ENCODE results near the gene DDX3X. TPM values are rescaled to one million over a fixed set of nuclear protein-coding genes. Genes with fewer than 3 reads are reported as not detected.

Gene DDX3X
- total RNA-seq, 2 donors from 2014 or later: 218 to 274 TPM

DNA sequence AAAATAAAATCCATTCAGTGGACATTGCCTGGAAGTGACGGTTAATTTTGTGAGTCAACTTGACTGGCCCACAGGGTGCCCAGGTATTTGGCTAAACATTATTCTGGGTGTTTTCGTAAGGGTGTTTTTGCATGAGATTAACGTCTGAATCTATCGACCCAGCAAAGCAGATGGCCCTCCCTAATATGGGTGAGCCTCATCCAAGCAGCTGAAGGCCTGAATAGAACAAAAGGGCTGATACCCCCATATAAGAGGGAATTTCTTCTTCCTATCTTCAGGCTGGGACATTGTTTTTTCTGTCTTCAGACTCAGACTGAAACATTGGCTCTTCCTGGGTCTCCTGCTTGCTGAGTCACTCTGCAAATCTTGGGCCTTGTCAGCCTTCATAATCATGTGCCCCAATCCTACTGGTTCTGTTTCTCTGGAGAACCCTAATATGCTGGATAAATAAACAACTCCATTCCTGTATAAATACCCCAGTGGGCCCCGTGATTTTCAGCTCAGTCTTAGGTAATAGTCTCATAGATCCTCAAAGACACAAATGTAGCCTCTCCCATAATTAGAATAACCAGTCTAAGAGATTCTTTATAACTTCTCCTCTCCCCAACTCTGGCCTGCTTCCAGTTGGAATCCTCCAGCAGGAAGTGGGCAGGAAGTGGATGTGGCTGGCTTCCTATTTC lies 33.1 kb upstream of the DDX3X start:
- no peaks in the 10 kb centered on the region for H3K27me3 Mint-ChIP-seq (ENCODE audit: insufficient read depth)
- no peaks in the 10 kb centered on the region for H3K4me1 ChIP-seq (ENCODE audit: control insufficient read depth, insufficient read depth, low read length)
- H3K4me3 Mint-ChIP-seq: no peak overlapping the region
- H3K9me3 Mint-ChIP-seq: peaks cover 41% of the 10 kb centered on the region
- H3K36me3 Mint-ChIP-seq (ENCODE audit: low read depth): no peaks in the 10 kb centered on the region
- no peaks in the 10 kb centered on the region for H3K27me3 ChIP-seq (ENCODE audit: control insufficient read depth, insufficient read depth, low read length, poor library complexity, severe bottlenecking)
- WGBS, 2 experiments (ENCODE audit: insufficient coverage in 1 of 2, insufficient read length in 1 of 2): 95% methylated on average over 5 of the region's 5 CpGs; no CpG with 5 or more reads in 1 of the 2 experiments
- TF ChIP-seq, protein P1, sequence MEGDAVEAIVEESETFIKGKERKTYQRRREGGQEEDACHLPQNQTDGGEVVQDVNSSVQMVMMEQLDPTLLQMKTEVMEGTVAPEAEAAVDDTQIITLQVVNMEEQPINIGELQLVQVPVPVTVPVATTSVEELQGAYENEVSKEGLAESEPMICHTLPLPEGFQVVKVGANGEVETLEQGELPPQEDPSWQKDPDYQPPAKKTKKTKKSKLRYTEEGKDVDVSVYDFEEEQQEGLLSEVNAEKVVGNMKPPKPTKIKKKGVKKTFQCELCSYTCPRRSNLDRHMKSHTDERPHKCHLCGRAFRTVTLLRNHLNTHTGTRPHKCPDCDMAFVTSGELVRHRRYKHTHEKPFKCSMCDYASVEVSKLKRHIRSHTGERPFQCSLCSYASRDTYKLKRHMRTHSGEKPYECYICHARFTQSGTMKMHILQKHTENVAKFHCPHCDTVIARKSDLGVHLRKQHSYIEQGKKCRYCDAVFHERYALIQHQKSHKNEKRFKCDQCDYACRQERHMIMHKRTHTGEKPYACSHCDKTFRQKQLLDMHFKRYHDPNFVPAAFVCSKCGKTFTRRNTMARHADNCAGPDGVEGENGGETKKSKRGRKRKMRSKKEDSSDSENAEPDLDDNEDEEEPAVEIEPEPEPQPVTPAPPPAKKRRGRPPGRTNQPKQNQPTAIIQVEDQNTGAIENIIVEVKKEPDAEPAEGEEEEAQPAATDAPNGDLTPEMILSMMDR (conservative IDR thresholded peaks at IDR 0.05): no peak
- H3K27ac Mint-ChIP-seq: no peak overlapping the region
- DNase-seq: no peak
- H3K27ac ChIP-seq (ENCODE audit: low read depth, low read length): no peak overlapping the region
- no peaks in the 10 kb centered on the region for H3K36me3 ChIP-seq (ENCODE audit: control insufficient read depth, insufficient read depth, low read length)
- no peaks in the 10 kb centered on the region for H3K9me3 ChIP-seq (ENCODE audit: control insufficient read depth, low read length)
- no peak overlapping the region for H3K9ac ChIP-seq (ENCODE audit: extremely low read depth, low read length, poor library complexity, severe bottlenecking)
- H3K4me3 ChIP-seq (ENCODE audit: low read length): no peak overlapping the region
- H3K4me1 Mint-ChIP-seq: peaks cover 2% of the 10 kb centered on the region

DNA sequence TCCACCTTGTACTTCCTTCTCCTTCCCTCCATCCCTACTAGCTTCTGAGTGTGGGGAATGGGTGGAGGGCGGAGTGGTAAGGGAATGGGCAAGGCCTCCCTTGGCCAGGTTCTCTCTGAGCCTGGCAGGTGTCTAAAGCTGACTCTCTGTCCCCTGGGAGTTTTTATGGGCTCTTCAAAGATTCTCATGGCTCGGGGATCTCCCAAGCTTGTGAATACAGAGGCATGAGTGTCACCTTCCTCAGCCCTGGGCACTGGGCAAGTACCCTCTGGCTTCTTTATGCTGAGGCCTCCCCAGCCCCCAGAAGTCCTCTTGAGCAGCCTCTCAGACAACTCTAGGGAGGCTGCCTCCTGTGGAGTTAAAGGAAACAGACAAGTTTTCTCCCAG lies 32.5 kb upstream of the DDX3X start:
- Mint-ChIP-seq H3K27me3 (ENCODE audit: insufficient read depth) (no peaks in the 10 kb centered on the region), H3K9me3 (peaks cover 40% of the 10 kb centered on the region), H3K4me3 (no peak overlapping the region), H3K36me3 (ENCODE audit: low read depth) (no peaks in the 10 kb centered on the region), H3K27ac (no peak overlapping the region), H3K4me1 (peaks cover 2% of the 10 kb centered on the region)
- Histone ChIP-seq H3K27me3 (ENCODE audit: control insufficient read depth, insufficient read depth, low read length, poor library complexity, severe bottlenecking) (no peaks in the 10 kb centered on the region), H3K9me3 (ENCODE audit: control insufficient read depth, low read length) (no peaks in the 10 kb centered on the region), H3K4me1 (ENCODE audit: control insufficient read depth, insufficient read depth, low read length) (no peaks in the 10 kb centered on the region), H3K9ac (ENCODE audit: extremely low read depth, low read length, poor library complexity, severe bottlenecking) (no peak overlapping the region), H3K27ac (ENCODE audit: low read depth, low read length) (no peak overlapping the region), H3K36me3 (ENCODE audit: control insufficient read depth, insufficient read depth, low read length) (no peaks in the 10 kb centered on the region), H3K4me3 (ENCODE audit: low read length) (no peak overlapping the region)
- no peak for DNase-seq
- 95% methylated on average over 1 of the region's 2 CpGs; no CpG with 5 or more reads in 1 of the 2 experiments for WGBS, 2 experiments (ENCODE audit: insufficient coverage in 1 of 2, insufficient read length in 1 of 2)
- TF ChIP-seq, protein P1 (conservative IDR thresholded peaks at IDR 0.05): no peak

DNA sequence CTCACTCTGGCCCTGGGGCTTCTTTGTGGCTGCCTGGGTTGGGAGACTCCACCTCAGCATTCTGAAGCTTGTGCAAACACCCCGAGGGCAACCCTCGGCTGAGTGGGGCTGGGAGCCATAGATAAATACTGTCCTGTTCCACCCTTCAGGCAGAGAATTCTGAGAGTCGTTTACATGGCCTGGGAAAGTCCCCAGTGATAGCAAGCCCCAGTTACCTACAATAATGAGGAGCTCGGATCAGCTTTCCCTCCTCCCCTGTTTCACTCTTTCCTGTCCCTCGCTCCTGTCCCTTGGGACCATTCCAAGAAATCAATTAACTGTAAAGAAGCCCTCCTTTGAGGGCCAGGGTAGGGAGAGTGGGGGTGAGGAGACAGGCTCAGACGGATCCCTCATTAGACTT lies 31.6 kb upstream of the DDX3X start:
- no peak overlapping the region for H3K27ac ChIP-seq (ENCODE audit: low read depth, low read length)
- H3K27me3 ChIP-seq (ENCODE audit: control insufficient read depth, insufficient read depth, low read length, poor library complexity, severe bottlenecking): no peaks in the 10 kb centered on the region
- H3K4me1 ChIP-seq (ENCODE audit: control insufficient read depth, insufficient read depth, low read length): no peaks in the 10 kb centered on the region
- no peaks in the 10 kb centered on the region for H3K36me3 Mint-ChIP-seq (ENCODE audit: low read depth)
- H3K4me3 Mint-ChIP-seq: no peak overlapping the region
- no peak overlapping the region for H3K4me3 ChIP-seq (ENCODE audit: low read length)
- H3K27me3 Mint-ChIP-seq (ENCODE audit: insufficient read depth): no peaks in the 10 kb centered on the region
- 83 to 93% methylated on average over 2 to 4 of the region's 6 CpGs for WGBS, 2 experiments (ENCODE audit: insufficient coverage in 1 of 2, insufficient read length in 1 of 2)
- H3K27ac Mint-ChIP-seq: no peak overlapping the region
- peak; percentile 42 for DNase-seq
- H3K4me1 Mint-ChIP-seq: peaks cover 2% of the 10 kb centered on the region
- H3K9me3 ChIP-seq (ENCODE audit: control insufficient read depth, low read length): no peaks in the 10 kb centered on the region
- H3K36me3 ChIP-seq (ENCODE audit: control insufficient read depth, insufficient read depth, low read length): no peaks in the 10 kb centered on the region
- TF ChIP-seq, protein P1 (conservative IDR thresholded peaks at IDR 0.05): no peak
- no peak overlapping the region for H3K9ac ChIP-seq (ENCODE audit: extremely low read depth, low read length, poor library complexity, severe bottlenecking)
- H3K9me3 Mint-ChIP-seq: peaks cover 39% of the 10 kb centered on the region
